ENCODE data around the gene ZNF90.

GRCh38 chr19:20038358-20039202, 39.2 kb upstream of the ZNF90 start:
- no peak for TF ChIP-seq CTCF (IDR thresholded peaks at IDR 0.05)
- TF ChIP-seq POLR2A (IDR thresholded peaks at IDR 0.05) = no peak

All from heart left ventricle (tissue), 13 donors.